Lower leg skin (tissue), 3 donors: ENCODE results near the gene LRRC74B.

Experiments used
- CTCF ChIP-seq, 3 donors: fragments of 450-650 bp; IDR thresholded peaks; one replicate each; pipeline ENCODE4 v1.5.1; 2016; ENCODE audit warnings: antibody characterized with exemption in 3 of 3, mild to moderate bottlenecking in 3 of 3, moderate library complexity in 2 of 3
- POLR2A ChIP-seq, 2 donors: fragments of 450-650 bp; IDR thresholded peaks; one replicate each; pipeline ENCODE4 v1.6.1; 2016 to 2017; ENCODE audit warnings: antibody characterized with exemption in 2 of 2, mild to moderate bottlenecking in 1 of 2, moderate library complexity in 1 of 2

- TF ChIP-seq CTCF (IDR thresholded peaks at IDR 0.05) (no peak), POLR2A (IDR thresholded peaks at IDR 0.05) (no peak)
These were observed 56.3 kb downstream of the LRRC74B start for GRCh38 chr22:21101877-21102638.
